Endodermal cell (in vitro differentiated cells): ENCODE results near the gene RPA1. TPM values are rescaled to one million over a fixed set of nuclear protein-coding genes. Genes with fewer than 3 reads are reported as not detected.
"Not testable (repeated sequence)": the region's sequence is repeated elsewhere in the genome, so short reads cannot be mapped to it uniquely, and the experiment has no call there.

Experiments
- DNase-seq: peaks from one replicate; pipeline ENCODE4 v3.0.0-alpha.2; 2017
- H3K27ac ChIP-seq: 2 replicates; pipeline ENCODE4 v1.5.1; 2013; ENCODE audit warnings: mild to moderate bottlenecking, low read depth, low read length, moderate library complexity
- H3K27me3 ChIP-seq: 2 replicates; pipeline ENCODE4 v1.6.1; 2013; ENCODE audit warnings: mild to moderate bottlenecking, low read length, moderate library complexity; ENCODE audit not compliant: insufficient read depth, control insufficient read depth, poor library complexity, severe bottlenecking
- H3K36me3 ChIP-seq: 2 replicates; pipeline ENCODE4 v1.7.0; 2013; ENCODE audit warnings: mild to moderate bottlenecking, low read length, moderate library complexity; ENCODE audit not compliant: control insufficient read depth, insufficient read depth
- H3K4me1 ChIP-seq: one replicate; pipeline ENCODE4 v1.7.0; 2013; ENCODE audit warnings: low read length; ENCODE audit not compliant: control insufficient read depth, insufficient read depth
- H3K4me3 ChIP-seq: 2 replicates; pipeline ENCODE4 v1.5.1; 2013; ENCODE audit warnings: mild to moderate bottlenecking, low read length, moderate library complexity
- H3K9ac ChIP-seq: 2 replicates; pipeline ENCODE4 v1.6.1; 2013; ENCODE audit warnings: mild to moderate bottlenecking, low read length, moderate library complexity; ENCODE audit not compliant: poor library complexity, severe bottlenecking; ENCODE audit errors: extremely low read depth
- H3K9me3 ChIP-seq: 2 replicates; pipeline ENCODE4 v1.6.1; 2013; ENCODE audit warnings: mild to moderate bottlenecking, low read length, moderate library complexity; ENCODE audit not compliant: control insufficient read depth
- H3K27ac Mint-ChIP-seq: 2 replicates; pipeline ENCODE4 v1.8.0; 2020; ENCODE audit warnings: mixed read lengths
- H3K27me3 Mint-ChIP-seq: 2 replicates; pipeline ENCODE4 v1.8.0; 2021; ENCODE audit warnings: mild to moderate bottlenecking, mixed read lengths; ENCODE audit not compliant: insufficient read depth
- H3K36me3 Mint-ChIP-seq: 2 replicates; pipeline ENCODE4 v1.8.0; 2020; ENCODE audit warnings: low read depth, mixed read lengths
- H3K4me1 Mint-ChIP-seq: 2 replicates; pipeline ENCODE4 v1.8.0; 2020; ENCODE audit warnings: mixed read lengths
- H3K4me3 Mint-ChIP-seq: 2 replicates; pipeline ENCODE4 v1.8.0; 2020; ENCODE audit warnings: mild to moderate bottlenecking, moderate library complexity, mixed read lengths
- H3K9me3 Mint-ChIP-seq: 2 replicates; pipeline ENCODE4 v1.8.0; 2020; ENCODE audit warnings: mild to moderate bottlenecking, mixed read lengths
- WGBS, 2 experiments: methylation state at CpG; one replicate each; pipeline versions ENCODE4 v1.1.5 to v1.1.7; 2013; ENCODE audit warnings: missing lambda C conversion rate in 2 of 2, mixed read lengths in 1 of 2; ENCODE audit not compliant: insufficient coverage in 1 of 2, insufficient read length in 1 of 2; 5-methylcytosine and 5-hydroxymethylcytosine counted together
- total RNA-seq, 2 donors: library from RNA; stranded (reverse); fragmentation: NEBNext Ultra II Directional in 1 of 2; extraction: Animal tissue kit (Norgen Biotek cat#: 25700) in 1 of 2; gene quantifications; 2 replicates in 1 of 2; 3 replicates in 1 of 2; pipeline ENCODE4 v1.2.1, GENCODE V29; 2021
- TF ChIP-seq, protein P1 (sequence below): fragments of 200-600 bp; sonication (generic); conservative IDR thresholded peaks from 2 replicates; pipeline ENCODE4 v1.5.0; 2021; ENCODE audit warnings: antibody characterized with exemption, mild to moderate bottlenecking

RPA1 gene
- total RNA-seq, 2 donors from 2014 or later: 190 to 249 TPM

DNA sequence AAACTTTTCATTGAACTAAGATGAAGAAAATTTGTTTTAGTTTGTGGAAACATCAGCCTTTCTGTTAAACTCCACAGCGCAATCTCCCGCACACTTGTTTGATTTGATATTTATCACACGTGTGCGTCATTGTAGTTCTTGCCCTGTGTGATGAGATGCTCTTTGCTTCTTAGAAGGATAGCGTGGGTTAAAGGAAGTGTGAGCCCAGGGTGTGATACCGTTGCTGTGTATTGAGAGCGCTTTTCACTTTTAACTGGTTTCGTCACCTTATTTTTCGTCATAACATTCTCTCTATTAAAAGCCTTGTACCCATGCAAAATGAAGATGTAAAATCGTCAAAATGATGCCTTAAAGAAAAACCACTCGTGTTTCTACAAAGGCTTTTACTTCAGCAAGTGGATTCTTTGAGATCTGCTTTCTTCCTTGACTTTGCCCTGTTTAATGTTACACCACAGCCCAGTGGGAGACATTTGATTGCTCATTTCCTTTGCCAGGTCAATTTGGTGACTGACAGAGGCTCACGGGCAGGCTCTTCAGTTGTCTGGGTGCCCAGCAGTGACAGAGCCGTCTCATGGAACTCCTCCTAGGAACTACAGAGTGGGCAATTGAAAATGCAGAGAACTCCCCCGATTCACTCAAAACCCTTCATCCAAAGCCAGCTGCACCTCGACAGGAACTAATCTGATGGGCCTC is 61.1 kb downstream of the RPA1 start:
- Mint-ChIP-seq H3K4me1 (peaks cover 2% of the 10 kb centered on the region), H3K36me3 (peaks cover 74% of the 10 kb centered on the region), H3K27ac (no peak overlapping the region), H3K27me3 (no peaks in the 10 kb centered on the region), H3K4me3 (no peak overlapping the region), H3K9me3 (peaks cover 1% of the 10 kb centered on the region)
- DNase-seq: no peak
- 92 to 95% methylated on average over 13 to 15 of the region's 15 CpGs for WGBS, 2 experiments
- H3K27me3 ChIP-seq: no peaks in the 10 kb centered on the region
- H3K27ac ChIP-seq: no peak overlapping the region
- no peak overlapping the region for H3K4me3 ChIP-seq
- TF ChIP-seq, protein P1, sequence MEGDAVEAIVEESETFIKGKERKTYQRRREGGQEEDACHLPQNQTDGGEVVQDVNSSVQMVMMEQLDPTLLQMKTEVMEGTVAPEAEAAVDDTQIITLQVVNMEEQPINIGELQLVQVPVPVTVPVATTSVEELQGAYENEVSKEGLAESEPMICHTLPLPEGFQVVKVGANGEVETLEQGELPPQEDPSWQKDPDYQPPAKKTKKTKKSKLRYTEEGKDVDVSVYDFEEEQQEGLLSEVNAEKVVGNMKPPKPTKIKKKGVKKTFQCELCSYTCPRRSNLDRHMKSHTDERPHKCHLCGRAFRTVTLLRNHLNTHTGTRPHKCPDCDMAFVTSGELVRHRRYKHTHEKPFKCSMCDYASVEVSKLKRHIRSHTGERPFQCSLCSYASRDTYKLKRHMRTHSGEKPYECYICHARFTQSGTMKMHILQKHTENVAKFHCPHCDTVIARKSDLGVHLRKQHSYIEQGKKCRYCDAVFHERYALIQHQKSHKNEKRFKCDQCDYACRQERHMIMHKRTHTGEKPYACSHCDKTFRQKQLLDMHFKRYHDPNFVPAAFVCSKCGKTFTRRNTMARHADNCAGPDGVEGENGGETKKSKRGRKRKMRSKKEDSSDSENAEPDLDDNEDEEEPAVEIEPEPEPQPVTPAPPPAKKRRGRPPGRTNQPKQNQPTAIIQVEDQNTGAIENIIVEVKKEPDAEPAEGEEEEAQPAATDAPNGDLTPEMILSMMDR: no peak
- no peaks in the 10 kb centered on the region for H3K4me1 ChIP-seq
- peaks cover 10% of the 10 kb centered on the region for H3K9me3 ChIP-seq
- peaks cover 93% of the 10 kb centered on the region for H3K36me3 ChIP-seq
- H3K9ac ChIP-seq: no peak overlapping the region

- Histone ChIP-seq H3K9ac (no peak overlapping the region), H3K9me3 (no peaks in the 10 kb centered on the region), H3K27me3 (no peaks in the 10 kb centered on the region), H3K4me3 (no peak overlapping the region), H3K27ac (no peak overlapping the region), H3K4me1 (no peaks in the 10 kb centered on the region), H3K36me3 (peaks cover 93% of the 10 kb centered on the region)
- 94% methylated on average over 5 to 6 of the region's 7 CpGs for WGBS, 2 experiments
- no peak for DNase-seq
- Mint-ChIP-seq H3K4me3 (no peak overlapping the region), H3K36me3 (peaks cover 80% of the 10 kb centered on the region), H3K27ac (no peak overlapping the region), H3K27me3 (no peaks in the 10 kb centered on the region), H3K9me3 (no peaks in the 10 kb centered on the region), H3K4me1 (peaks cover 2% of the 10 kb centered on the region)
- TF ChIP-seq, protein P1: no peak
Measured at GRCh38 chr17:1894753-1895339, 65.0 kb downstream of the RPA1 start.

GRCh38 chr17:1895479-1895878 is 65.7 kb downstream of the RPA1 start:
- not testable (repeated sequence) for H3K4me1 ChIP-seq, H3K4me3 Mint-ChIP-seq, H3K27me3 Mint-ChIP-seq, DNase-seq, H3K9ac ChIP-seq, H3K27ac Mint-ChIP-seq, H3K9me3 ChIP-seq, H3K4me1 Mint-ChIP-seq, H3K9me3 Mint-ChIP-seq, H3K27ac ChIP-seq, H3K27me3 ChIP-seq, H3K4me3 ChIP-seq
- WGBS, 2 experiments: 93 to 97% methylated on average over 6 to 11 of the region's 11 CpGs
- peaks cover 89% of the 10 kb centered on the region for H3K36me3 ChIP-seq
- H3K36me3 Mint-ChIP-seq: peaks cover 77% of the 10 kb centered on the region
